B cell (primary cell): ENCODE measurements around the gene PGAM2. TPM values are rescaled to one million over a fixed set of nuclear protein-coding genes. Genes with fewer than 3 reads are reported as not detected.

ENCODE experiments used
- ATAC-seq: fragments of 200-7000 bp; cut with Tn5 transposase; one replicate; pipeline ENCODE4 v1.10.0; 2021; ENCODE audit warnings: low read depth, mild to moderate bottlenecking, moderate number of reproducible peaks, moderate library complexity
- CTCF ChIA-PET: fragments of 350-600 bp; sonication (Branson Sonifier 250); formaldehyde crosslinking; loops from one replicate; lab custom pipeline; 2021; ENCODE audit warnings: antibody characterized with exemption, inconsistent platforms; lab: Charles Lee
- POLR2A ChIA-PET: fragments of 350-600 bp; sonication (Branson Sonifier 250); formaldehyde crosslinking; loops from one replicate; lab custom pipeline; 2021; ENCODE audit warnings: antibody characterized with exemption; lab: Charles Lee
- DNase-seq: peaks from one replicate; pipeline ENCODE4 v3.0.0; 2013
- H2AFZ ChIP-seq: 2 replicates; pipeline ENCODE4 v1.6.1; 2012; ENCODE audit warnings: mild to moderate bottlenecking, low read depth, low read length; ENCODE audit not compliant: insufficient read depth, poor library complexity, severe bottlenecking
- H3K27ac ChIP-seq, 2 donors: 1 replicate in 1 of 2; 2 replicates in 1 of 2; pipeline ENCODE4 v1.5.1; 2012 to 2013; ENCODE audit warnings: low read length in 2 of 2, mild to moderate bottlenecking in 2 of 2, moderate library complexity in 1 of 2
- H3K27me3 ChIP-seq, 4 experiments: fragments of 200-600 bp in 1 of 4; sonication (generic) in 1 of 4; replicated peaks in 1 of 4; 1 replicate in 2 of 4; 2 replicates in 2 of 4; pipeline versions ENCODE4 v1.6.1 to v1.7.0; 2013 to 2016; ENCODE audit warnings: low read length in 3 of 4, mild to moderate bottlenecking in 2 of 4, mixed read lengths in 1 of 4, moderate library complexity in 1 of 4; ENCODE audit not compliant: insufficient read depth in 4 of 4, control insufficient read depth in 3 of 4; ENCODE audit errors: control extremely low read depth in 1 of 4
- H3K36me3 ChIP-seq, 2 experiments: replicated peaks in 1 of 2; 1 replicate in 1 of 2; 2 replicates in 1 of 2; pipeline versions ENCODE4 v1.6.1 to v1.7.1; 2013; ENCODE audit warnings: low read length in 1 of 2; ENCODE audit not compliant: insufficient read depth in 2 of 2, control insufficient read depth in 1 of 2; ENCODE audit errors: control extremely low read depth in 1 of 2, extremely low read depth in 1 of 2
- H3K4me1 ChIP-seq, 2 donors: fragments of 200-600 bp in 1 of 2; sonication (generic) in 1 of 2; 1 replicate in 1 of 2; 2 replicates in 1 of 2; pipeline versions ENCODE4 v1.5.1 to v1.6.1; 2013 to 2017; ENCODE audit warnings: low read length in 2 of 2; ENCODE audit not compliant: control insufficient read depth in 2 of 2, insufficient read depth in 2 of 2
- H3K4me2 ChIP-seq: replicated peaks from 2 replicates; pipeline ENCODE3; 2012; ENCODE audit warnings: mild to moderate bottlenecking, low read depth, low read length; ENCODE audit not compliant: poor library complexity, severe bottlenecking
- H3K4me3 ChIP-seq, 5 experiments: fragments of 200-600 bp in 1 of 5; sonication (generic) in 1 of 5; 1 replicate in 3 of 5; 2 replicates in 2 of 5; pipeline versions ENCODE4 v1.5.1 to v1.7.0; 2011 to 2016; ENCODE audit warnings: low read length in 4 of 5, mild to moderate bottlenecking in 4 of 5, low read depth in 2 of 5, control low read depth in 1 of 5, moderate library complexity in 1 of 5; ENCODE audit not compliant: insufficient read depth in 1 of 5; ENCODE audit errors: control extremely low read depth in 1 of 5, extremely low read depth in 1 of 5
- H3K79me2 ChIP-seq: fragments of 200-600 bp; sonication (generic); one replicate; pipeline ENCODE4 v1.6.0; 2016; ENCODE audit warnings: low read length; ENCODE audit not compliant: control insufficient read depth, insufficient read depth
- H3K9ac ChIP-seq: fragments of 200-600 bp; sonication (generic); 2 replicates; pipeline ENCODE4 v1.6.1; 2017; ENCODE audit warnings: mild to moderate bottlenecking, low read length, moderate library complexity
- H3K9me3 ChIP-seq, 3 donors: one replicate each; pipeline versions ENCODE4 v1.6.1 to v1.7.1; 2013; ENCODE audit warnings: low read length in 2 of 3; ENCODE audit not compliant: control insufficient read depth in 2 of 3, insufficient read depth in 1 of 3; ENCODE audit errors: control extremely low read depth in 1 of 3
- H4K20me1 ChIP-seq: 2 replicates; pipeline ENCODE4 v1.6.0; 2012; ENCODE audit warnings: mild to moderate bottlenecking, low read length; ENCODE audit not compliant: insufficient read depth, control insufficient read depth, poor library complexity, severe bottlenecking
- H3K27ac Mint-ChIP-seq: one replicate; pipeline ENCODE4 v1.8.0; 2021; ENCODE audit warnings: mixed read lengths
- H3K27me3 Mint-ChIP-seq: one replicate; pipeline ENCODE4 v1.8.0; 2021; ENCODE audit warnings: mixed read lengths
- H3K4me1 Mint-ChIP-seq: one replicate; pipeline ENCODE4 v1.8.0; 2021; ENCODE audit warnings: mixed read lengths
- H3K4me3 Mint-ChIP-seq: one replicate; pipeline ENCODE4 v1.8.0; 2021; ENCODE audit warnings: mixed read lengths
- H3K9me3 Mint-ChIP-seq: one replicate; pipeline ENCODE4 v1.8.0; 2022; ENCODE audit warnings: mixed read lengths; ENCODE audit not compliant: insufficient read depth
- CTCF ChIP-seq: fragments of 200-600 bp; IDR thresholded peaks from one replicate; pipeline ENCODE4 v1.8.0; 2022; ENCODE audit warnings: antibody characterized with exemption, mild to moderate bottlenecking
- EZH2 ChIP-seq: IDR thresholded peaks from 2 replicates; pipeline ENCODE4 v1.6.1; 2012; ENCODE audit warnings: borderline replicate concordance, low read depth, mild to moderate bottlenecking, moderate library complexity, low read length; ENCODE audit not compliant: insufficient read depth, poor library complexity, severe bottlenecking
- WGBS: methylation state at CpG from one replicate; pipeline ENCODE4 v1.1.5; 2013; ENCODE audit warnings: missing lambda C conversion rate; ENCODE audit not compliant: insufficient coverage; 5-methylcytosine and 5-hydroxymethylcytosine counted together
- intact Hi-C: fragments of 100-400 bp; cut with micrococcal nuclease; formaldehyde crosslinking; loops from one replicate; pipeline ENCODE4 v1.10.0; 2022
- polyA plus RNA-seq: library from polyadenylated mRNA; depleted of rRNA; stranded (reverse); fragments of >200 nt; gene quantifications from 2 replicates; pipeline ENCODE4 v1.2.3, GENCODE V29; 2012
- total RNA-seq, 2 donors: library from RNA; stranded (reverse); fragments of 120-200 nt in 1 of 2; gene quantifications; 1 replicate in 1 of 2; 2 replicates in 1 of 2; pipeline versions ENCODE4 v1.2.3 to v1.2.4, GENCODE V29; 2013 to 2022

The PGAM2 gene
- total and polyA plus RNA-seq, 2 donors (not counting 1 experiment from before 2014, with no cell fraction given) = 0.69 to 3.2 TPM

- Mint-ChIP-seq H3K27ac (peak overlapping the region; percentile 99), H3K4me3 (peak overlapping the region; percentile 98), H3K4me1 (peaks cover 72% of the 10 kb centered on the region), H3K27me3 (no peaks in the 10 kb centered on the region), H3K9me3 (no peaks in the 10 kb centered on the region)
- H3K4me3 ChIP-seq = peak overlapping the region; percentile 86 to 96 (median 91)
- ChIA-PET CTCF (interaction anchor here (0.6 to 2.8 kb wide), 6 partner anchors 9 to 35 kb away, joined by 4 to 17 read pairs (median 5); no protein-coding TSS in a partner anchor), POLR2A (interaction anchor here (0.9 to 2.7 kb wide), 6 partner anchors 12 to 35 kb away, joined by 3 to 18 read pairs (median 4); partner anchors contain the start of gene PGAM2)
- peaks cover 0 to 40% of the 10 kb centered on the region in 2 experiments for H3K36me3 ChIP-seq
- H3K9me3 ChIP-seq = no peaks in the 10 kb centered on the region
- H3K27ac ChIP-seq = peak overlapping the region; percentile 83 to 96
- TF ChIP-seq CTCF (peak; percentile 10), EZH2 (no peak)
- no peaks in the 10 kb centered on the region for H3K27me3 ChIP-seq
- H4K20me1 ChIP-seq = peaks cover 59% of the 10 kb centered on the region
- intact Hi-C loops = loop anchor here (1.0 to 10.0 kb wide), 4 partner anchors 13 to 978 kb away; partner anchors contain the start of gene POLD2
- whole genome bisulfite sequencing = 18% methylated on average over 8 of the region's 8 CpGs
- H3K9ac ChIP-seq = peak overlapping the region; percentile 87
- DNase-seq = peak; percentile 92
- ATAC-seq = peak; percentile 82
- peaks cover 79% of the 10 kb centered on the region for H3K79me2 ChIP-seq
- peaks cover 70 to 72% of the 10 kb centered on the region in 2 donors for H3K4me1 ChIP-seq
- H3K4me2 ChIP-seq = peak overlapping the region; percentile 93
- H2AFZ ChIP-seq = no peak overlapping the region
These were observed 18.9 kb downstream of the PGAM2 start for GRCh38 chr7:44046321-44047061.
